ENCODE results near the gene TMEM178A.

DNA sequence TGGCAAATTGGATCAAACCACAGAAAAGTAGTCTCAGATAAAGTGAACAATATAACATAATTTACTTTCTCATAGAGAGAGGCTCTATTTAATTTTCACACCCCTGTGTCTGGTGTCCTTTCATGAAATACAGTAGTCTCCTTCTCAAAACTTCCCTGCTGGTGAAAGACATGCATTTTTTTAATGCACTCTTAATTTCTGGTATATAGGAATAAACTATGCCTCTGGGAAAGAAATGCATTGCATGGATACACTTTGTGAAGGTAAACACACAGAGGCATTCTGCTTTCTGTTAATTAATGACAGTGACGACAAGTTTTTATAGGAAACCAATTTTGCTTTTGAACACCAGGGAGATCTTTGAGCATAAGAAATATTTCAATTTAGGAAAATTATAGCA lies 24.1 kb upstream of the TMEM178A start:
- TF ChIP-seq, protein P1, sequence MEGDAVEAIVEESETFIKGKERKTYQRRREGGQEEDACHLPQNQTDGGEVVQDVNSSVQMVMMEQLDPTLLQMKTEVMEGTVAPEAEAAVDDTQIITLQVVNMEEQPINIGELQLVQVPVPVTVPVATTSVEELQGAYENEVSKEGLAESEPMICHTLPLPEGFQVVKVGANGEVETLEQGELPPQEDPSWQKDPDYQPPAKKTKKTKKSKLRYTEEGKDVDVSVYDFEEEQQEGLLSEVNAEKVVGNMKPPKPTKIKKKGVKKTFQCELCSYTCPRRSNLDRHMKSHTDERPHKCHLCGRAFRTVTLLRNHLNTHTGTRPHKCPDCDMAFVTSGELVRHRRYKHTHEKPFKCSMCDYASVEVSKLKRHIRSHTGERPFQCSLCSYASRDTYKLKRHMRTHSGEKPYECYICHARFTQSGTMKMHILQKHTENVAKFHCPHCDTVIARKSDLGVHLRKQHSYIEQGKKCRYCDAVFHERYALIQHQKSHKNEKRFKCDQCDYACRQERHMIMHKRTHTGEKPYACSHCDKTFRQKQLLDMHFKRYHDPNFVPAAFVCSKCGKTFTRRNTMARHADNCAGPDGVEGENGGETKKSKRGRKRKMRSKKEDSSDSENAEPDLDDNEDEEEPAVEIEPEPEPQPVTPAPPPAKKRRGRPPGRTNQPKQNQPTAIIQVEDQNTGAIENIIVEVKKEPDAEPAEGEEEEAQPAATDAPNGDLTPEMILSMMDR (IDR thresholded peaks at IDR 0.05): no peak
- no peak for TF ChIP-seq POLR2A (IDR thresholded peaks at IDR 0.05)
